ENCODE results near the gene MTX1.
"Not testable (repeated sequence)": the region's sequence is repeated elsewhere in the genome, so short reads cannot be mapped to it uniquely, and the experiment has no call there.

The MTX1 gene

GRCh38 chr1:155186794-155187455 is 21.6 kb upstream of the MTX1 start:
- no peak for DNase-seq (ENCODE audit: low read depth in 2 of 2, low spot score in 1 of 2)

GRCh38 chr1:155187456-155187891 is 21.0 kb upstream of the MTX1 start:
- no peak for DNase-seq (ENCODE audit: low read depth in 2 of 2, low spot score in 1 of 2)

- no peak for DNase-seq (ENCODE audit: low read depth in 2 of 2, low spot score in 1 of 2)
Measured at GRCh38 chr1:155188268-155188667, 20.2 kb upstream of the MTX1 start.

GRCh38 chr1:155189926-155190325 is 18.6 kb upstream of the MTX1 start:
- not testable (repeated sequence) for DNase-seq (ENCODE audit: low read depth in 2 of 2, low spot score in 1 of 2)

GRCh38 chr1:155191904-155192303 is 16.6 kb upstream of the MTX1 start:
- no peak for DNase-seq (ENCODE audit: low read depth in 2 of 2, low spot score in 1 of 2)

GRCh38 chr1:155192346-155193274 is 15.9 kb upstream of the MTX1 start:
- DNase-seq (ENCODE audit: low read depth in 2 of 2, low spot score in 1 of 2), result no peak

- DNase-seq (ENCODE audit: low read depth in 2 of 2, low spot score in 1 of 2), result peak in 1 of 2 donors; percentile 39
Measured at GRCh38 chr1:155193275-155193990, 15.1 kb upstream of the MTX1 start.

GRCh38 chr1:155193991-155194240 is 14.6 kb upstream of the MTX1 start:
- not testable (repeated sequence) for DNase-seq (ENCODE audit: low read depth in 2 of 2, low spot score in 1 of 2)

- no peak for DNase-seq (ENCODE audit: low read depth in 2 of 2, low spot score in 1 of 2)
Measured at GRCh38 chr1:155195201-155196102, 13.0 kb upstream of the MTX1 start.

GRCh38 chr1:155196103-155196892 is 12.2 kb upstream of the MTX1 start:
- DNase-seq (ENCODE audit: low read depth in 2 of 2, low spot score in 1 of 2), result no peak

- no peak for DNase-seq (ENCODE audit: low read depth in 2 of 2, low spot score in 1 of 2)
Measured at GRCh38 chr1:155196893-155197638, 11.4 kb upstream of the MTX1 start.

GRCh38 chr1:155197901-155198546 is 10.5 kb upstream of the MTX1 start:
- no peak for DNase-seq (ENCODE audit: low read depth in 2 of 2, low spot score in 1 of 2)

- DNase-seq (ENCODE audit: low read depth in 2 of 2, low spot score in 1 of 2), result no peak
Measured at GRCh38 chr1:155198547-155198906, 10.0 kb upstream of the MTX1 start.

GRCh38 chr1:155199792-155200191 is 8.7 kb upstream of the MTX1 start:
- no peak for DNase-seq (ENCODE audit: low read depth in 2 of 2, low spot score in 1 of 2)

- DNase-seq (ENCODE audit: low read depth in 2 of 2, low spot score in 1 of 2), result no peak
Measured at GRCh38 chr1:155200920-155201319, 7.6 kb upstream of the MTX1 start.

- DNase-seq (ENCODE audit: low read depth in 2 of 2, low spot score in 1 of 2), result no peak
Measured at GRCh38 chr1:155202198-155202597, 6.3 kb upstream of the MTX1 start.

- no peak for DNase-seq (ENCODE audit: low read depth in 2 of 2, low spot score in 1 of 2)
Measured at GRCh38 chr1:155202731-155203515, 5.6 kb upstream of the MTX1 start.

- DNase-seq (ENCODE audit: low read depth in 2 of 2, low spot score in 1 of 2), result no peak
Measured at GRCh38 chr1:155205035-155205434, 3.5 kb upstream of the MTX1 start.
